Brain microvascular endothelial cell (primary cell): ENCODE measurements around the gene BBS1.

Experiments
- DNase-seq: peaks from one replicate; pipeline ENCODE4 v3.0.0-alpha.2; 2020
- H3K27ac ChIP-seq: fragments of 250-450 bp; sonication (Bioruptor Pico); 2 replicates; pipeline ENCODE4 v1.5.1; 2020; ENCODE audit warnings: mild to moderate bottlenecking, moderate library complexity
- H3K27me3 ChIP-seq: fragments of 250-450 bp; sonication (Bioruptor Pico); replicated peaks from 2 replicates; pipeline ENCODE4 v1.5.1; 2020; ENCODE audit warnings: mild to moderate bottlenecking
- H3K36me3 ChIP-seq: fragments of 250-450 bp; sonication (Bioruptor Pico); replicated peaks from 2 replicates; pipeline ENCODE4 v1.5.1; 2020; ENCODE audit warnings: mild to moderate bottlenecking
- H3K4me3 ChIP-seq: 2 replicates; pipeline ENCODE4 v1.5.1; 2011; ENCODE audit warnings: low read depth, mild to moderate bottlenecking, control low read depth, low read length, moderate library complexity
- CTCF ChIP-seq: IDR thresholded peaks from 2 replicates; pipeline ENCODE4 v1.5.1; 2011; ENCODE audit warnings: low read depth, mild to moderate bottlenecking, moderate library complexity, low read length, control low read depth, inconsistent platforms; ENCODE audit errors: missing control alignments
- in situ Hi-C: cut with HindIII; loops from 2 replicates; pipeline ENCODE4 v1.10.0; 2017; ENCODE audit warnings: low sequenced_read_pairs, low pct_ligation_motif_present

Gene BBS1

DNA sequence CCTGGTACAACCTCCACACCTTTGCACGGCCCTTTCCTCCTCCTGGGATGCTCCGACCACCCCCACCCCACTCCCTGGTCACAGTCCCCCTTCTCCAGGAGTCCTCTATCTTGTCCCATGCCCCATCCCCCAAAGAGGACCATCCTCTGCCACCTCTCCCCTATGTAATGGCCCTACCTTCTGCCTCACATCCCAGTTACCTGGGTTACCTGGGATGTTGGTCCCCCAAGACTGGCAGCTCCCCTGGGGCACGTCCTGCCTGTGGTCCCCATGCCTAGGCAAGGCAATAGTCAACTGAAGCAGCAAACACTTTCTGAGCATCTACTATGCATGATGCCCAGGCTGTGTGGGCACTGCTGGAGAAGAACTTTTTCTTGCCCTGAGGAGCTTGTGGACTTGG is 45.0 kb downstream of the BBS1 start:
- no peak overlapping the region for H3K27ac ChIP-seq
- no peak for TF ChIP-seq CTCF
- no peaks in the 10 kb centered on the region for H3K36me3 ChIP-seq
- no peaks in the 10 kb centered on the region for H3K27me3 ChIP-seq
- in situ Hi-C loops, result no loop called here
- DNase-seq, result no peak
- H3K4me3 ChIP-seq, result no peak overlapping the region

GRCh38 chr11:66556086-66556485 is 45.7 kb downstream of the BBS1 start:
- Histone ChIP-seq H3K27me3 (no peaks in the 10 kb centered on the region), H3K4me3 (no peak overlapping the region), H3K36me3 (no peaks in the 10 kb centered on the region), H3K27ac (no peak overlapping the region)
- in situ Hi-C loops, result no loop called here
- no peak for DNase-seq
- no peak for TF ChIP-seq CTCF

DNA sequence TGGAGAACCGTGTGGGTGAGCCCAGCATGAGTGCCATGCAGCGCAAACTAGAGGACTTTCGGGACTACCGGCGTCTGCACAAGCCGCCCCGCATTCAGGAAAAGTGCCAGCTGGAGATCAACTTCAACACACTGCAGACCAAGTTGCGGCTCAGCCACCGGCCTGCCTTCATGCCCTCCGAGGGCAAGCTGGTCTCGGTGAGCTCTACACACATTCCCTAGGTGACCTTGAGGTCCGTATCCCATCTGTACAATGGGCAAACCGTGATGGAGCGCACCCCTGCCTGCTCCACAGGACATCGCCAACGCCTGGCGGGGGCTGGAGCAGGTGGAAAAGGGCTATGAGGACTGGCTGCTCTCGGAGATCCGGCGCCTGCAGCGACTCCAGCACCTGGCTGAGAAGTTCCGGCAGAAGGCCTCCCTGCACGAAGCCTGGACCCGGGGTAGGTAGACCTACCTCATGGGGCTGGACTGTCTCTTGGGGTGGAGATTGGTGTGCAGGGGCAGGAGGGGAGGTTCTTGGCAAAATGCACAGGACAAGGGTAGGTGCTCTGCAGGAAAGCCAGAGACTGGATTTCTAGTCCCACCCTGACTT is 47.4 kb downstream of the BBS1 start:
- no peak for TF ChIP-seq CTCF
- in situ Hi-C loops, result no loop called here
- no peaks in the 10 kb centered on the region for H3K36me3 ChIP-seq
- H3K27me3 ChIP-seq, result no peaks in the 10 kb centered on the region
- H3K4me3 ChIP-seq, result no peak overlapping the region
- no peak for DNase-seq
- no peak overlapping the region for H3K27ac ChIP-seq

DNA sequence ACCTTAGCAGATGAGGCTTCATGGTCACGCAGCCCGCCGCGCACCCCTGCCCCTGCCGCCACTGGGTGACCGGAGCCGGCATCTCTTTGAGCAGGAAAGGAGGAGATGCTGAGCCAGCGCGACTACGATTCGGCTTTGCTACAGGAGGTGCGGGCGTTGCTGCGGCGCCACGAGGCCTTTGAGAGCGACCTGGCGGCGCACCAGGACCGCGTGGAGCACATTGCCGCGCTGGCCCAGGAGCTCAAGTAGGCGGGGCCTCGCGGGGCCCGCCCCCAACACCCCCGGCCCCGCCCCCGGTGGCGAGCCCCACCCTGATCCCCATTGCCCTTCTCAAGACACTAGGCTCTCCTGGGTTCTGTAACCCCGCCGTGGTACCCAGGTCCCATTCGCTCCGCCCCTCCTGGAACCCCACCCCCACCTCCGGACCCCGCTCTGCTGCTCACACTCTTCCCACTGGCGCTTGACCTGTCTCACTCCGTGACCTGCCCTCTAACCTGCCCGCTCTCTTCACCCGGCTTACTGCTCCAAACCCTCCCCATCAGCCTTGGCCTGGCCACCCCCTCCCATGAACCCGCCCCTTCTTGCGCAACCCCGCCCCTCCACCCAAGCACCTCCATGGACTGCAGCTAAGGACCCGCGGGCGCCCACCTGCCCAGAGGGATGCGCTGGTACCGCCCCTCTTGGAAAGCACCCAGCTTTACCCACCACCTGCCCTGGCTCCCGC is 48.9 kb downstream of the BBS1 start:
- in situ Hi-C loops, result no loop called here
- no peak for DNase-seq
- no peak for TF ChIP-seq CTCF

GRCh38 chr11:66559866-66560676 is 49.6 kb downstream of the BBS1 start:
- DNase-seq, result no peak
- in situ Hi-C loops, result no loop called here
- no peak overlapping the region for H3K4me3 ChIP-seq
- no peak for TF ChIP-seq CTCF
- no peaks in the 10 kb centered on the region for H3K27me3 ChIP-seq
- no peak overlapping the region for H3K27ac ChIP-seq
- H3K36me3 ChIP-seq, result no peaks in the 10 kb centered on the region

More for the DNA sequence above, 48.9 kb downstream of the BBS1 start:
- Histone ChIP-seq H3K36me3 (no peaks in the 10 kb centered on the region), H3K4me3 (no peak overlapping the region), H3K27me3 (no peaks in the 10 kb centered on the region), H3K27ac (no peak overlapping the region)
